GM12872 (cell line): ENCODE data around the gene TSPAN14.

Source experiments
- TF ChIP-seq, protein P1 (sequence below): IDR thresholded peaks from 3 replicates; pipeline ENCODE4 v1.5.1; 2011; ENCODE audit warnings: low read depth, mild to moderate bottlenecking, low read length, moderate library complexity; ENCODE audit not compliant: insufficient read depth

Gene TSPAN14

DNA sequence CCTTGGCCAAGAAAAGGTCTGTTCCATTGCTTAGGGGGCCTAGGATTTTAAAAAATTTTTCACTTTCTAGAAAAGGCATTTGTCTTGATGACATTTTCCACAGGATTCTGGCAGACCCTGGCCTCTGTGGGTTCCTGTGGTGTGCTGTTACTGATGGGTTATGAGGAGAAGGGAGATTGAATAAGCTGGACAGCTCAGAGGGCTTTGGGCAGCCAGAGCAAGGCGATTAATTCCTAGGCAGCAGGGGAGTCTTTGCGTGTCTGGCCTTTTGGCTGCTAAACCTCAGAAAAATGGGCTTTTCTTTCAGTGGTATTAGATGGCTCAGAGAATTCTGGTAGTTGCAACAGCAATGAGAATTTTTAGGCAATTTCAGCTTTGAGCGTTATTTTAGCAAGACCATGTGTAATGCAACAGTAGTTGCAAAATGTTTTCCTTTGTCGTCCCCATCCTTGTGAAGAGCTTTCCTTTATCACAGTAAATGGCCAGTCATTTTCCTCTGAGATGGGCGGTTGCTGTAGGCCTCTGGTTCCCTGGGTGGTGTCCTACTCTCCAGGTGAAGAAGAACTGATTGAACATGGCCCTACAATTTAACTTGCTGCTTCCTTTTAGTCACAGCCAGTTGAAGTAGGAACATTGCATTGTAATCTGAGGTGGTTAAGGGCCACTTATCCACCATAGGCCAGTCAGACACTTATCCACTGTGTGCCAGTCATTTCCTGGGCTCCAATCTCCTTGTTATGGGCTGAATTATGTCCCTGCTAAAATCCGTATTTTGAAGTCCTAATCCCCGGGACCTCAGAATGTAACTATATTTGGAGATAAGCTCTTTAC, 126.7 kb downstream of the TSPAN14 start:
- TF ChIP-seq, protein P1, sequence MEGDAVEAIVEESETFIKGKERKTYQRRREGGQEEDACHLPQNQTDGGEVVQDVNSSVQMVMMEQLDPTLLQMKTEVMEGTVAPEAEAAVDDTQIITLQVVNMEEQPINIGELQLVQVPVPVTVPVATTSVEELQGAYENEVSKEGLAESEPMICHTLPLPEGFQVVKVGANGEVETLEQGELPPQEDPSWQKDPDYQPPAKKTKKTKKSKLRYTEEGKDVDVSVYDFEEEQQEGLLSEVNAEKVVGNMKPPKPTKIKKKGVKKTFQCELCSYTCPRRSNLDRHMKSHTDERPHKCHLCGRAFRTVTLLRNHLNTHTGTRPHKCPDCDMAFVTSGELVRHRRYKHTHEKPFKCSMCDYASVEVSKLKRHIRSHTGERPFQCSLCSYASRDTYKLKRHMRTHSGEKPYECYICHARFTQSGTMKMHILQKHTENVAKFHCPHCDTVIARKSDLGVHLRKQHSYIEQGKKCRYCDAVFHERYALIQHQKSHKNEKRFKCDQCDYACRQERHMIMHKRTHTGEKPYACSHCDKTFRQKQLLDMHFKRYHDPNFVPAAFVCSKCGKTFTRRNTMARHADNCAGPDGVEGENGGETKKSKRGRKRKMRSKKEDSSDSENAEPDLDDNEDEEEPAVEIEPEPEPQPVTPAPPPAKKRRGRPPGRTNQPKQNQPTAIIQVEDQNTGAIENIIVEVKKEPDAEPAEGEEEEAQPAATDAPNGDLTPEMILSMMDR, result no peak

DNA sequence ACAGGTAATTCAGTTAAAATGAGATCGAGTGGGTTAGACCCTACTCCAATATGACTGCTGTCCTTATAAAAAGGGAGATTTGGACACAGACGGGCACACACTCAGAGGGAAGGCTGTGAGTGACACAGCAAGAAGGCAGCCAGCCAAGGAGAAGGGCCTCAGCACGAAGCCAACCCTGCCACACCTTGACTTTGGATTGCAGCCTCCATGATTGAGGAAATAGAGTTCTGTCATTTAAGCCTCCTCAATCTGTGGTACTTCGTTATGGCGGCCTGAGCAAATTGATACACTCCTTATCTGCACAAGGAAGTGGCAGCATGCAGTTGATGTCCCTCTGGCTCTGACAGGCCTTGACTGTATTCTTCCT, 127.3 kb downstream of the TSPAN14 start:
- TF ChIP-seq, protein P1, result no peak

DNA sequence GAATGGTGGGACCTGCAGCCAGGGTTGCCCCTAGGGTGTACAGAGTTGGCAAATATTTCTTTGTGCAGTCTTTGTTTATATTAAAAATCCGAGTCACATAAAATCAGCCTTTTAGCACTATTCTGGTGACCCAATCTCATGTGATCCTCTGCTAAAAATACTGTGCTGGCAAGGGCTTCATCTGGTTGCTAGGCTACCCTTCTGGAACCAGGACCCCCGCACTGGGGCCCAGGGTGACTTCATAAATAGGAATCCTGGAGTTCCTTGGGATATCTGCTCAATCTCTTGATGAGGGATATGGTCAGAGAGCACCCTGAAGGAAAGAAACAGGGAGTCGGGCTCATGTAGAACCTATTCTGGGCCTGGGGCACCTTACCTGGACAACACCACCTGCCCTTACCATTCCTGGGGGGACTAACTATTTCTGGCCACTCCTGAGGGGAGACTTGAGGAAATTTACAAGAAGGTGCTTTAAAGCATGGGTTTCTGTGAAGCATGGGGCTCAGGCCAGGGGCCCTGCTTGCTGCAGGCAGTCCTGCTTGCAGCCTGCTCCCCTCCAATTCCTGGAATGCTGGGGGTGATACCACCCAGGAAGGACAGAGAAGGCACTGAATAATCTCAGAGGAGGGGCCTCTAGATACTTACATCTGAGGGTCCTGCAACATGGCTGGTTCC, 128.3 kb downstream of the TSPAN14 start:
- TF ChIP-seq, protein P1, result no peak
